Panc1 (cell line): ENCODE results near the gene TBCK.

Source experiments
- CTCF ChIP-seq: fragments of 450-650 bp; IDR thresholded peaks from 2 replicates; pipeline ENCODE4 v1.5.1; 2017; ENCODE audit warnings: mild to moderate bottlenecking
- POLR2AphosphoS5 ChIP-seq: IDR thresholded peaks from 2 replicates; pipeline ENCODE4 v1.6.1; 2012; ENCODE audit warnings: mild to moderate bottlenecking, low read depth, low read length, moderate library complexity
- REST ChIP-seq, 2 experiments: IDR thresholded peaks; 2 replicates each; pipeline ENCODE4 v1.6.1; 2011 to 2012; ENCODE audit warnings: low read depth in 2 of 2, control low read depth in 1 of 2, low read length in 1 of 2, mild to moderate bottlenecking in 1 of 2, moderate library complexity in 1 of 2; ENCODE audit not compliant: insufficient read depth in 1 of 2
- TCF7L2 ChIP-seq: IDR thresholded peaks from 2 replicates; pipeline ENCODE4 v1.6.1; 2011; ENCODE audit warnings: mild to moderate bottlenecking, low read depth, low read length, inconsistent platforms

GRCh38 chr4:106320235-106320634 is 4.2 kb upstream of the TBCK start:
- no peak for TF ChIP-seq CTCF
- TF ChIP-seq TCF7L2, result no peak
- TF ChIP-seq POLR2AphosphoS5, result no peak
- no peak for TF ChIP-seq REST (IDR thresholded peaks at IDR 0.05; ENCODE audit: insufficient read depth in 1 of 2, low read depth in 2 of 2, low read length in 1 of 2)
